Mesothelial cell of epicardium (in vitro differentiated cells): Measurements from ENCODE around the gene TRMT1. TPM values are rescaled to one million over a fixed set of nuclear protein-coding genes. Genes with fewer than 3 reads are reported as not detected.

Source experiments
- DNase-seq, 2 experiments: peaks; one replicate each; pipeline ENCODE4 v3.0.0; 2021; ENCODE audit warnings: low spot score in 2 of 2; ENCODE audit not compliant: unreplicated experiment in 2 of 2
- H3K27ac Mint-ChIP-seq: 2 replicates; pipeline ENCODE4 v1.8.0; 2021; ENCODE audit warnings: mixed read lengths
- H3K27me3 Mint-ChIP-seq: 2 replicates; pipeline ENCODE4 v1.8.0; 2021; ENCODE audit warnings: low read depth, mixed read lengths
- H3K36me3 Mint-ChIP-seq: 2 replicates; pipeline ENCODE4 v1.8.0; 2021; ENCODE audit warnings: mixed read lengths
- H3K4me1 Mint-ChIP-seq: 2 replicates; pipeline ENCODE4 v1.8.0; 2021; ENCODE audit warnings: mixed read lengths
- H3K4me3 Mint-ChIP-seq: 2 replicates; pipeline ENCODE4 v1.8.0; 2021; ENCODE audit warnings: mild to moderate bottlenecking, moderate library complexity, mixed read lengths
- H3K9me3 Mint-ChIP-seq: 2 replicates; pipeline ENCODE4 v1.8.0; 2021; ENCODE audit warnings: mixed read lengths
- CTCF ChIP-seq: fragments of 200-600 bp; sonication (generic); IDR thresholded peaks from one replicate; pipeline ENCODE4 v1.5.0; 2021; ENCODE audit warnings: antibody characterized with exemption; ENCODE audit not compliant: unreplicated experiment
- total RNA-seq: library from RNA; stranded (reverse); gene quantifications from 3 replicates; pipeline ENCODE4 v1.2.1, GENCODE V29; 2021

The TRMT1 gene
- total RNA-seq, 1 donor from 2014 or later, result 57.0 TPM

DNA sequence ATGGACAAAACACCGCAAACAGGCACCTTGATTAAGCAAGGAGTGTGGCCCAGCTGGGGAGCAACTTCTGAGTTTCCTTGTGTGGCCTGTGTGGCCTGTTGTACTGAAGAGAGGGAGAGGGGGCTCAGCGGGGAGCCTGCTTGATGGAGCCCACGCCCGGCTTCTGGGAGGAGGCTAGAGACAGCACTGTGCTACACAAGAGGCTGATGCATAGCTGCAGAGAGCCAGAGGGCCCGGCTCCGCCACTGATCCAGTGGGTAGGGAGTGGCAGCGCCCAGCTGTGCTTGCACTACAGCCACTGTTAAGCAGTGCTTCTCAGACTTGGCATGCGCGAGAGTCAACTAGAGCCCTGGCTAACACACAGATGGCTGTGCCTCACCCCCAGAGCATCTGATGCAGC is 32.9 kb downstream of the TRMT1 start:
- Mint-ChIP-seq H3K27me3 (peaks cover 42% of the 10 kb centered on the region), H3K36me3 (peaks cover 13% of the 10 kb centered on the region), H3K4me1 (peaks cover 27% of the 10 kb centered on the region), H3K4me3 (no peak overlapping the region), H3K27ac (no peak overlapping the region), H3K9me3 (no peaks in the 10 kb centered on the region)
- TF ChIP-seq CTCF, result no peak
- DNase-seq, result no peak

DNA sequence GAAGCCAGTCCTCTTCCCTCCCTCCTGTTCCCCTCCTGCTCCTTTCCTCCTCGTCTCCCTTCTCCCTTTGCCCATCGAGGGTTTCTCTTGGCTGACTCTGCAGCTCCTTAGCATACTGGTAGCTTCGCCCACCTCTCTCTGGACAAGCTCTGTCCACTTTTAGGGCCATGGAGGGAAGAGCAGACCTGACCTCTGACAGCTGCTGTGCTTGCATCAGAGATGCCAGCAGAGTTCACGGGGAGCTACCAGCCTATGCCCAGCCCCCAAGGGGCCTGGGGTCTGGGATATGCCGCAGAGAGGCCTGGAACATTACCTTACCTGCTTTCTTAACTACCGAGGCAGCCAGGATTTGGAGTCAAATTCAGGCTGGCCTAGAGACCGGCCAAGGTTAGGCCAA is 33.5 kb downstream of the TRMT1 start:
- Mint-ChIP-seq H3K36me3 (peaks cover 11% of the 10 kb centered on the region), H3K27me3 (peaks cover 39% of the 10 kb centered on the region), H3K9me3 (no peaks in the 10 kb centered on the region), H3K27ac (no peak overlapping the region), H3K4me3 (no peak overlapping the region), H3K4me1 (peaks cover 31% of the 10 kb centered on the region)
- TF ChIP-seq CTCF, result no peak
- DNase-seq, result no peak

DNA sequence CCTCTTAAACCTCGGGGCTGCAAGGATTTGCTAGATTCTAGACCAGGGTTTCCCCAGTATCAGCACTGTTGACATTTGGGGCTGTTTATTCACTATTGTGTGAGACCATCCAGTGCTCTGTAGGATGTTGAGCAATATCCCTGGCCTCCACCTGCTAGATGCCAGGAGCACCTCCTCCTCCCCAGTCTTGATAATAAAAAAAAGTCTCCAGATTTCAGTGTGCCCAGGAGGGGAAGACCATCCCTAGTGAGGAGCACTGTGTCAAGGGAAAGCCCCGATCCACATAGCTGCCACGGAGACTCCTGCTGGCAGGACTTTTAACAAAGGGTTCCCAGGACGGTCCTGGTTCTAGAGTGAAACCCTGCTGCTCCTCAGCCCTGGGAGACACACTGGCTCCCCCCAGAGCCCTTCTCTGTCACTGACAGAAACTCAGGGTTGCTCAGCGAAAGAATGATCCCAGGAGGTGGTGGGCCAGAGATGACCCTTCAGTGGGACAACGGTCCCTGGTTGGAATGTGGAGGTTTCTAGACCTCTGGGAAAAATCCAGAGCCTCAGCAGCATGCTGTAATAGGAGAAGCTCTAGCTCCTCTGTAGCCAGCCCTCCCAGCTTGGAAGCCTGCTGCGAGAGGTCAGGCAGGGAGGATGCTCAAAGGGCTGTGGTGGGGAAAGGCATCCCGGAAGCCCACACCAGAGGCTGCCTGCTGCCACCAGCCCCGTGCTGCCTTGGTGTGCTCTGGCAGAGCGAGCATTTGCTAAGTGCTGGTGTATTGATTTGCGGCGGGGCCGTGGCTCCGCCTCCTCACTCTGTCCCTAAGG is 34.1 kb downstream of the TRMT1 start:
- Mint-ChIP-seq H3K36me3 (peaks cover 11% of the 10 kb centered on the region), H3K27me3 (peaks cover 39% of the 10 kb centered on the region), H3K4me1 (peaks cover 36% of the 10 kb centered on the region), H3K27ac (peak overlapping the region; percentile 47), H3K4me3 (no peak overlapping the region), H3K9me3 (no peaks in the 10 kb centered on the region)
- no peak for TF ChIP-seq CTCF
- DNase-seq, result no peak

DNA sequence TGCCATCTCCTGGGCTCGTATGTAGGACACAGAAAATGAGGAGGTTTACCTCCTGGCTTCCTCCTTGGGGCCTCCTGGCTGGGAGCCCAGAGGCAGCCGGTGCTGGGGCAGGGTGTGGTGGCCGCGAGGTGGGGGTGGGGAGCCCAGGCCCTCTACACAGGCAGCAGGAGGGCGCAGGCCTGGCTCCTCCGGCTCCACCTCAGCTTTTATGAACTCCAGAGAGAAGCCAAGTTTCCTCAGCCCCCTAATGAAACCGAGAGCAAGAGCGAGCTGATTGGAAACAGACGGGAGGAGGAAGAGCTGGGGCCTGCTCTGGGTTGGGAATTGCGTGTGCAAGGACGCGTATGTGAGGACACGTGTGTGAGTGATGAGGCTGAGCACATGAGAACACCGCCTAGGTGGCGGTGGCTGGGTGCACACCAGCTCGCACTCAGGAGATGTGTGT is 37.0 kb downstream of the TRMT1 start:
- peaks cover 28% of the 10 kb centered on the region for H3K27me3 Mint-ChIP-seq
- peak overlapping the region; percentile 98 for H3K27ac Mint-ChIP-seq
- H3K4me1 Mint-ChIP-seq, result peaks cover 44% of the 10 kb centered on the region
- H3K4me3 Mint-ChIP-seq, result peak overlapping the region; percentile 13
- H3K36me3 Mint-ChIP-seq, result peaks cover 13% of the 10 kb centered on the region
- no peaks in the 10 kb centered on the region for H3K9me3 Mint-ChIP-seq
- DNase-seq, result no peak
- TF ChIP-seq CTCF, result no peak

DNA sequence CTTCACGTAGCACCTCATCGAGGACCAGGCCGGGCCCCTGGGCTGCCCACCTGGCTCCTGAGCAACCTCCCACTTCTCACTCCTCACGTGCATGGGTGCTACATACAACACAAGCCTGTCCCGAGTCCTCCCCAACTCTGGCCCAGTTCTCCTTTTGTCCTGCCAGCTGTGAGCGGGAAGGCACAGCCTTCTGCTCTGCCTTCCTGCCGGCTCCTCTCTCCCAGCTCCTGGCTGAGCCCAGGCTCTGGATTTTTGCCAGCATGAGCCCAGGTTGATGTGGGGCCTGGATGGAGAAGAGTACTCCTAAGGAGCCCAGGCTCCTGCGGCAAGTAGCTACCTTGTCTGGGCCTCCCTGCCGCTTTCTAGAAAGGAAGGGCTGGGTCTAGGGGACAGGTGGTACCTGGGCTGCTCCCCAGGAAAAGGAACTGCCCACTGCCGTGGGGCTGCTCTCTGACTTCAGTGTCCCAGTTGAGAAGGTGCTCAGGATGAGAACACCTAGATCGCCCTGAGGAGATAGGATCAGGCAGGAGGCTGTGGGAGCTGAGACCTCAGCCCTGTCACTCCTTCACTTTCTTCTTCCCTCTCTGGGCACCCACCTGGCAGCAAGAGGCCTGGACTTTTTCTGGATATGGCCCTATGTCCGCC is 37.5 kb downstream of the TRMT1 start:
- Mint-ChIP-seq H3K4me1 (peaks cover 44% of the 10 kb centered on the region), H3K36me3 (peaks cover 12% of the 10 kb centered on the region), H3K27me3 (peaks cover 26% of the 10 kb centered on the region), H3K4me3 (peak overlapping the region; percentile 13), H3K27ac (peak overlapping the region; percentile 98), H3K9me3 (no peaks in the 10 kb centered on the region)
- DNase-seq, result no peak
- no peak for TF ChIP-seq CTCF
